Stimulated activated CD8-positive, alpha-beta memory T cell treated with anti-CD3 and anti-CD28 coated beads, Interleukin-7, amount 100 ng/mL, for 1 hour (primary cell): ENCODE data around the gene C3.
"Not testable (repeated sequence)": the region's sequence is repeated elsewhere in the genome, so short reads cannot be mapped to it uniquely, and the experiment has no call there.

Experiments used
- DNase-seq, 2 donors: peaks; one replicate each; pipeline ENCODE4 v3.0.0-alpha.2; 2020; ENCODE audit warnings: low read depth in 2 of 2

The C3 gene

DNA sequence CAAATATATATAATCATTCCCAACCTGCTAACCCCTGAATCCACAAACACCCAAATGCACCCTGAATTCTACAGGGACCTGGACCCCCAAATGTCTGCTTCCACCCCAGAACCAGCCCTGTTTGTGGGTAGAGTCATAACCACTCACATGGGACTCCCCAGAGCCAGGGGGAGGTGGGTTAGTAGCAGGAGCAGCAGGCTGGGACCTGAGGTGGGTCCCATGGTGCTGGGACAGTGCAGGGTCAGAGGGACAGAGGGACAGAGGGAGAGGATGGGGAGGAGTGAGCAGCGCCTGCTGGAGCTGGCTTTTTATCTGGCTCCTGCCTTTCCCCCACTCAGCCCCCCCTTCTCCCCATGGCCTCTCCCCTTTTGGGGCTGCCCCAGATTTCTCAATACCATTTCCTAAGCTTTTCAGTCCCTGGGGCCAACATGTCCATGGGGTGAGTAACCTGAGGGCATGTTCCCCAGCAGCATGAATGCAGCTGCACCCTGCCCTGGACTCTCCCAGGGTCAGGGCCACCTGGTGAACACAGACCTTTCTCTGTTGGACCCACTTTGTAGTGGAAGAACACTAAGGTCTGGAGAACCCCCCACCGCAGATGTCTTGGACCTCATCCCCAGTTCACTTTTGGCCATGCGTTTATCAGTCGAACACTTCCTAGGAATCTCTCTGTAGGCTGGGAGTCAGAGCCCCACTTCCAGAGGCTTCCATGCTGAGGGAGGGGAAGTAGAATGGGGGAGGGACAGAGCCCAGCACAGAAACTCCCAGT lies at the start of gene C3:
C3 (minus strand) TSS at position 282 of the 769 bp plus-strand sequence; CDS start at position 221, 61 bp downstream.
- no peak for DNase-seq

DNA sequence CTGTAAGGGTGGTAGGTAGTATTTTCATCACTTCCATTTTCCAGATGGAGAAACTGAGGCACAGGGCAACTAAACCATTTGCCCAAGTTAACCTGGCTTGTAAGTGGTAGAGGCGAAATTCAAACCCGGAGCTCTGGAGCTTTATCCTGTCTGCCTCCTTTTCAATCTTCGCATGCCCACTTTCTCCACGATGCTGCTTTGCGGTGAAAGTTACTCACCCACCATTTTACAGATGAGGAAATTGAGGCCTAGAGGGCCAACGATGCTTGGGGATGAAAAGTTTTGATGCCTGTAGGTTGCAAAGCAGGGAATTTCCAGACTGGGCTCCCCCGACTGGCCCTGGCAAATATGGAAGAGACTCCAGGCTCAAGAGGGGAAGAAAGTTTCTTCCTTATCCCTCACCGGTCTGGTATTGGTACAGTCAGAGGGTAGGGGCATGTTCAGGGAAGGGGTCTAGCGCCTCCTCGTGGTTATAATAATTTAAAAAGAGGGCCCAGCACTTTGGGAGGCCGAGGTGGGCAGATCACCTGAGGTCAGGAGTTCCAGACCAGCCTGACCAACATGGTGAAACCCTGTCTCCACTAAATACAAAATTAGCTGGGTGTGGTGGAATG lies 48.7 kb upstream of the C3 start:
- no peak for DNase-seq

DNA sequence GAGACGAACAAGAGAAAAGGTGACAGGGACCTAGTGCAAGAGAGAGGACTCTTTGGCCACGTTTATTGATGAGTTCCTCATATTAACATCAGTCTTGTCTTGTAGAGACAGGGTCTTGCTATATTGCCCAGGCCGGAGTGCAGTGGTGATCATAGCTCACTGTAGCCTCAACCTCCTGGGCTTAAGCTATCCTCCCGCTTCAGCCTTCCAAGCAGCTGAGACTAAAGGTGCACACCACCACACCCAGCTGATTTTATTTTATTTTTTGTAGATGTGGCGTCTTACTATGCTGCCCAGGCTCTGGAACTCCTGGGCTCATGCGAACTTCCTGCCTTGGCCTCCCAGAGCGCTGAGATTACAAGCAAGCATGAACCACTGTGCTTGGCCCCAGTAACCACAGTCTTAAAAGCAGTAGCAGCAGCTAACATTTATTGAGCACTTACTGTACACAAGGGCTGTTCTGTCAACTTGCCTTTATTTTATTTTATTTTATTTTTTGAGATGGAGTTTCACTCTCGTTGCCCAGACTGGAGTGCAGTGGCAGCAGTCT lies 47.9 kb upstream of the C3 start:
- DNase-seq: no peak

DNA sequence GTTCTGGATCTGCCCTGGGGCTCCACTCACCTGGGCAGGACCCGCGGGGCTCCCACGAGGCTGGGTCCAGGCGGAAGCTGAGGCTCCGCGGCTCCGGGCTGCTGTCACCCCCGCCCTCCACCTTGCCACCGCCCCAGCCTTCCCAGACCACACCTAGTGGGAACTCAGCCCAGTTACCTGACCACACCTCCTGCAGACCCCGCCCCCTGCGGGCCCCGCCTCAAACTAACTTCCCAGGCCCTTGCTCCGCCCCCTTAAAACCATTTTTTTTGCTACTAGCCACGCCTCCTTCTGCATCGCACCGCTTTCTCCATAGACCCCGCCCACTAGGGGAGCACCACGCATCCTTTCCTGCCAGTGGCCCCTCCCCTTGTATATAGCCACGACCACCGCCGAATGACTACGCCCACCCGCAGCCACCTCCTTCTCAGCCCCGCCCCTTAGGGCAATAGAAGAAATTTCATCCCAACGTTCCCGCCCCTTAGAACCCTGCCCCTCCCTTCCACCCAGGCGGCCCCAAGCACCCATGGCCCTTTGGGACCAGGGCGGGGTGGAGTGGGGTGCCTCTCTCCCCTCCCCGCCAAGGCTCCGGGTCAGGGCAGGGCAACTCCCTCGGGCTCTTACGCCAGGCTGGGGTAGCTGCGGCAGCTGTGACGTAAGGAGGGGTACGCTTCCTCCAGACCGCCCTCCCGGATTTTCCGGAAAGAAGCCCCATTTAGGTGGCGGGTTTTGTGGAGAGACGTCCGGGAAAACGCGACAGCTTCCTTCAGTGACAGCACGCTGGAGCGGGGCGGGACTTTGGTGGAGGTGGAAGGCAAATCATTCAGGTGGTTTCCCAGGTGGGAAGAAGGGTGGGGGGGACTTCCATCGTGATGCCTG lies 47.1 kb upstream of the C3 start, which contains the start of gene SH2D3A:
SH2D3A (minus strand) TSS at position 79 of the 879 bp plus-strand sequence. CDS start 3,687 bp downstream, outside the sequence.
- DNase-seq: peak; percentile 85 to 88

DNA sequence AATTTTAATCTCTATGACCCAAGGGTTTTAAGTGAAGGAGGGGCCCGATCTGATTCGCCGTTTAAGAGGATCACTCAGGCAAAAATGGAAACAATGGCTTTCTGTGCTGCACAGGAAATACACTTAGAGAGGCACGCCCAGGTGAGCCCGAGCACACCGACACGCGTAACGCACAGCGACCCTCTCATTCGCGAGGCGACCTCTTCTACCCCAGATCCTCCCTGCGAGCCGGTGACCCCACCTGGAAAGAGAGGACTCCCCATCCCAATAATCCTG lies 46.6 kb upstream of the C3 start:
- DNase-seq: peak in 1 of 2 donors; percentile 27

DNA sequence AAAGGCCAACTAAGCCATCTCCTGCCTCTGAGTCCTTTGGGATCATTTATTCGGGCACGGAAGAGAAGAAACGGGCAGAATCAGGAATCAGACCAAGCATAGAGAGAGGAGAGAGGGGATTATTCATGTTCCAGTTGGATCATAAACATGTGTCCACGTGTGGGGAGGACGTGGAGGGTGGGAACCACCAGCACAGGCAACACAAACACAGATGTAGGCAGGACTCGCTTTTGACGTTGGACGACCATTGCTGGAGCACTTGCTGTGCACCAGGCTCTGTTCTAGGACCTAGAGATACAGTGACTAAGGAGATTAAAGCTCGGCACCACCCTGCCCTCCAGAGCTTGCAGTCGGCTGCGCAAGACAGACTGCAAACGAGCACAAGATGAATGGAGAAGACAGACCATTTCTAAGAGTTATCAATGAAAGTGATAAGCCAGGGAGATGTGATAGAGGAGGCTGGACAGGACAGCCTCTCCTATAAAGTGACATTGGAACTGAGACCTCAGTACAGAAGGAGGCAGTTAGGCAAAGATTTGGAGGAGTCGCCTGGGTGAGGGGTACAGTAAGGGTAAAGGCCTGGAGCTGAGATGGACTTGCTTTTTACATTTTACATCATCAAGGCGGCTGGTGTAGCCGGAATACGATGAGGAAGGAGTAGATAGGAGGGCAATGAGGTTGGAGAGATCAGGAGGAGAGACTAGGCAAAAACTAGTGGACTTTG lies 46.1 kb upstream of the C3 start:
- no peak for DNase-seq

DNA sequence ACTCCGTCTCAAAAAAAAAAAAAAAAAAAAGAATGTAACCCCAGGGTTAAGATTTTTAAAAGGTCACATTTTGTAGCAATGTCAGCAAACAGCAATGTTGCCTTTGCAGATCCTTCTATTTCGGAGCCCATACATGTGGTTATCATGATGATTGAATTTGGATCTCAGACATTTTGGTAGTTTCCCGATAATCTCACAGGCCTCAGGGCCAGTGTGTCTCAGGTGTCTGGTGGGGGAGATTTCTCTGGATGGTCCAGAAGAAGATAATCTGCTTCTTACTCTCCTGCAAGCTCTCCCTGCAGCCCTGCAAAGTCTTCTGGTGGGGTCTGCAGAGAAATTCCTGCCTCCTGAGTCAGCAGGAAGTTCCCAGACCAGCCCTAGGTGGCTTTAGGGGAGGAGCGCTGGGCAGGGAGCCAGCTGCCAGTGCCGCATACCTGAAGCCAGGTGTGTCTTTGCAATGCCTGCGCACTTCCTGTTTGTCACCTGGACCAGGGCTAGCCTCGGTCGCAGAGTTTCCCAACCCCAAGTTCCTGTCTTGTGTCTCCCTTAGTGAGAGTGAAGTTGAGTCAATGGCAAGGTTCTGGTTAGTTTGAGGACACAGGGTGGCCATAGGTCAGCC lies 45.4 kb upstream of the C3 start:
- no peak for DNase-seq

DNA sequence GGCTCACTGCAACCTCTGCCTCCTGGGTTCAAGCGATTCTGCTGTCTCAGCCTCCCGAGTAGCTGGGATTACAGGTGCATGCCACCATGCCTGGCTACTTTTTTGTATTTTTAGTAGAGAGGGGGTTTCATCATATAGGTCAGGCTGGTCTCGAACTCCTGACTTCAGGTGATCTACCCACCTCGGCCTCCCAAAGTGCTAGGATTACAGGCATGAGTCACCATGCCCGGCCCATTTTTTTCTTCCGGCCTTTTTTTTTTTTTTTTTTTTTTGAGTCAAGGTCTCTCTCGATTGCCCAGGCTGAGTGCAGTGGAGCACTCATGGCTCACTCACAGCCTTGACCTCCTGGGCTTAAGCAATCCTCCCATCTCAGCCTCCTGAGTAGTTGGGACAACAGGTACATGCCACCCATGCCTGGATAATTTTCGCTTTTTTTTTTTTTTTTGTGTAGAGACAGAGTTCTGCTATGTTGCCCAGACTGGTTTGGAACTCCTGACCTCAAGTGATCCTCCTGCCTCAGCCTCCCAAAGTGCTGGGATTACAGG lies 41.9 kb upstream of the C3 start:
- not testable (repeated sequence) for DNase-seq

DNA sequence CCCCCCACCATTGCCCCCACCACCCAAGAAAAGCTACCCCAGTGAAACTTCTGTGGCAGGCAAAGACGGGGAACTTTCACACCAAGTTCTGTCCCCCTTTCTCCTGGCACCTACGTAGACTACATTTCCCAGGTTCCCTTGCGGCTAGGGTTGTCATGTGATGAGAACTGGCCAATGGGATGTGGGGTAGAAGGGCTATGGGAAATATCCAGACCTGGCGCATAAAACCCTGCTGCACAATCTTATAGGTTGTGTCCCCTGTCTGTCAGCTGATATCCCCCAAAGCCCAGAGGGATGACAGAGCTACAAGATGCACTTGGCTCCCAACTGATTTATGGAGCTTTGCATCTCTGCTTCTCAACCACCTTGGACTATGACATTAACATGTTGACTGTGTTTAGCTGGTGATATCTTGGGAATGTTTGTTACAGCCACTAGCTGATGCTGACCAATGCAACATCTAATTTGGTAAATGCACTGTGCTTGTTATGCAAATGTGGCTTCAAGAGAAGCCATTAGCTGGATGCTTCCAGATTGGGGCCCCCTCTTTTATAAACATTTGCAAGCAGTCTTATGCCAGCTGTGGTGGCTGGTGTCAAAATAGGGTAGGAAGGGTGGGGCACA lies 40.7 kb upstream of the C3 start:
- no peak for DNase-seq

DNA sequence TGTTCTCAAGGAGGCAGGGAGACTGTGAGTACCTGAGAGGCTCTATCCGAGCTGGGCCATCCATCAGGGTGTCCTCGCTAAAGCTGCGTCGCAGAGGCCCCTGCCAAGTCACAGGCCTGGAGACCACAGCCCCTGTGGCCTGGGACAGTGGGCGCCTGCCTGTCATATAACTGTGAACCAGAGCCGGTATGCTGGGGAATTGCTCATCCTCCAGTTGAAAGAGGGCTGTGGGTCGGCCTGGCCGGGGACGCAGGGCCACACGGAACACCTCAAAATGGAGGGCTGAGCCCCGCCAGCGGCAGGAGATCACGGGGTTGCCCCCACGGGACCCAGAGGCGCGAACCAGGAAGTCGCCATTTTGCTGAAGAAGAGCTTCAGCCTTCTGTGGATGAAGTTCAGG lies 40.2 kb upstream of the C3 start:
- no peak for DNase-seq

DNA sequence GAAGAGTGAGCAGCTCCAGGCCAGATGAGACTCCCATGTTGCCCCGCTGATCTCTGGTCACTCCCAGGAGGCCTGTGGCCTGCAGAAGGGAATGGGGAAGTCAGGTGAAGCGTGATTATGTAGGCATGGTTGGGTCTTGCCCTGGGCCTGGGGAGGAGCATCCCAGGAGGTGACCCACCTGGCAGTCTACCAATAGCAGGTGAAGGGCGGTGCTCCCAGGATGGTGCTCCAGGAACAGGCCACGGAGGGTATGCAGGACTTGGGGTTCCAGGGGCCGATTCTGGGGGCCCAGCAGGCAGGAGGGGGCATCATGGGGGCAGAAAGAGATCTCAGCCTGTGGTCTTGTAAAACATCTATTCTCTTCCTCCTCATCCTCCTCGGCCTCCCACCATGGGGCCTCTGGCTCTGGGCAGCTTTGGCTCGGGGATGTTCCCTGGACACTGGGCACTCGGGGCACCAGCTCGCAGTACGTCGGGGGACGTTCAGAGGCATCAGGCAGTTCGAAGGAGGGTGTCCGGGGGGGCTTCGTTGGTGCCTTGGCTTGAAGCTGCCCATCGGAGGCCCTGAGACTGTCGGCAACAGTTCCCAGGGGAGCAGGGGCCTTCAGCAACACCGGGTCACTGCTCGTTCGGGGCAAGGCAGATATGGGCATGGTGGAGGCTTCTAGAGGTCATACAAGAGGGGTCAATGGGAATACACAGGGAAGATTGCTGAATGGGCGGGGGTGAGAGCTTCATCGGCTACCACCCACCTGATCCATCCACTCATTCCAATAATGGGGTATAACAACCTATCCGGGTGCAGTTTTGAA lies 34.4 kb upstream of the C3 start:
- no peak for DNase-seq

DNA sequence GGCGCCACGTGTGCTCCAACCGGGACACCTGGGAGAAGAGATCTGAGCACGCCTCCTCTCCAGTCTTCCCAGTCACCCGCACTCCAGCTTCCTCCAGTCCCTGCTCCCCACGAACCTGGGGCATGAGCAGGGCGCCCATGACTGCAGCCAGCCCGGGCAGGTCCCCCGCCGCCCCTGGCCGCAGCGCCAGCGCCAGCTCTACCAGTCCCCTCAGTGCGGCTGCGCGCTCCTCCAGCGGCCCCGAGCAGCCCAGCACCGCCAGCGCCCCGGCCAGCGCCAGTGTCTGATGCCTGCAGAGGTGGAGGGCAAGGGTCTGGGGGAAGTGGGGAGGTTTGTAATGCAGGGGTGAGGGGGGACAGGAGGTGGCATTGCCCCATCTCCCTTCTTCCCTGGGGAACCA lies 33.7 kb upstream of the C3 start:
- no peak for DNase-seq

DNA sequence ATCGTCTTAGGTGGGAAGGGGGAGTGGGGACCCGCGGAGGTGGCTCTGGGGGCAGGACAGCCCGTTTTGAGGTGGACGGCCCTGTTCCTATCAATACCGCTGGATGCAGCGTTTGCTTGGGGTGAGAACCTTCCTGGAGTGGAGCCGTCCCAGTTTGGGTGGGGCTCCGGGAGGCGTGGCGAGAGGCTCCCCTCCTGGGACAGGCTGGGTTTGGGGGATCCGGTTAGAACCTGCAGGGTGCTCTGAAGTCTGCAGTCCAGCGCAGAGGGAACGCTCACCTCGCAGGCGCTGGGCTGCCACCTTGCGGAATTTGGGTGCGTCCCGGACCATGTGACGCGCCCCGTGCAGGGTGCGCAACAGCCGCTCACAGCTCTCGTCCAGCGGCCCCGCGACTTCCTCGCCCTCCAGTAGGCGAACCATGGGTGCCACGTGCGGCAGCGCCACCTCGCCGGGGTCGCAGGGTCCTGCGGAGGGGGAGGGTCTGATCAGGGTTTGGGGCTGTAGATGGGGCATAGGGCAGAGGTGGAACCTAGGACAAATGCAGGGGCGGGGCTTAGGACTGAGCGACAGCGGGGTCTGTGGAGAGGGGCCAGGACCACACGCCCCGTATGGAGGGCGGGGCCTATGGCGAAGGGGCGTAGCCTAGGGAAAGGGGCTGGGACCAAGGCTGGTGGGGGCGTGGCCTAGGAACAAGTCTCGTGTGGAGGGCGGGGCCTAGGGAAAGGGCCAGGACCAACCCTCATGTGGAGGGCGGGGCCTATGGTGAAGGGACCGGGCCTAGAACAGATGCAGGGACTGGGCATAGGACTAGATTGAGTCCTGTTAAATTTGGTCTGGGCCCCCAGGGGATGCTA lies 33.0 kb upstream of the C3 start:
- DNase-seq: no peak

DNA sequence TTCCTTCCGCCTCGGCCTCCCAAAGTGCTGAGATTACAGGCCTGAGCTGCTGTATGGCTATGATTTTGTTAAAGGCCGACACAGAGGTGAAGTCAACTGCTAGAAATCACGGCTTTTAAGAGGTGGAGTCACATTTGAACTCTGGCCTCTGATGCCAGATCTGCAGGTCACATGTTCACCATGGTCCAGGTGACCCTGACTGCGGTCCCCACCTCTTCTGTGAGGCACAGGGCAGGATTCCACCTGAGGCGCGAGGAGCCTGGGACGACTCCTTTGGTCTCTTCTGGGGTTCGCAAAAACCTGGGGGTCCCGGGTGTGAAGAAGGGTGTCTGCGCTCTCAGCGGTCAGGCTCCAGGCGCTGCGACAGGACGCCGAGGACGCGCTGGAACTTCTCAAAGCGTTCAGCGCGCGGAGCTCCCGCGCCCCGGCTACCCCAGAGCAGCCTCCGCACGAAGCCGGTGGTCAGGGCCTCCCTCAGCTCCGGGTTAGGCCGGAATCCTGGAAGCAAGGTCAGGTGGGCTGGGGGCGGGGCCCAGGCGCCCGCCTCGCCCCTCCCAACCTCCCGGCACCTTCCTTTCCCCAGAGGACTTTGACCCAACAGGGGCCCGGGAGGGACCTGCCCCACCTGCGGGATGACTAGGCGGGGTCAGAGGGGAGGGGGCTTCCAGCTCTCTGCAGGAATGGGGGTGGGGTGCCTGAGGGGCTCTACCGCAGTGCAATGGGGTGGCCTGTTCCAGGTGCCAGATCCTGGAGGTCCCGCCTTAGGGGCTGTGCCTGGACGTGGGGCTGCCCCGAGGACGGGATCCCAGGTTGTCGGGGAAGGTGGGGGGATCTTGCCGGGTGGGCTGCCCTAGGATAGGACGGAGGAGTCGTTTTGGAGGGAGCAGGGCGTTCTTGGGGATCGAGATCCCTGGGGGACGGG lies 32.1 kb upstream of the C3 start:
- DNase-seq: no peak

DNA sequence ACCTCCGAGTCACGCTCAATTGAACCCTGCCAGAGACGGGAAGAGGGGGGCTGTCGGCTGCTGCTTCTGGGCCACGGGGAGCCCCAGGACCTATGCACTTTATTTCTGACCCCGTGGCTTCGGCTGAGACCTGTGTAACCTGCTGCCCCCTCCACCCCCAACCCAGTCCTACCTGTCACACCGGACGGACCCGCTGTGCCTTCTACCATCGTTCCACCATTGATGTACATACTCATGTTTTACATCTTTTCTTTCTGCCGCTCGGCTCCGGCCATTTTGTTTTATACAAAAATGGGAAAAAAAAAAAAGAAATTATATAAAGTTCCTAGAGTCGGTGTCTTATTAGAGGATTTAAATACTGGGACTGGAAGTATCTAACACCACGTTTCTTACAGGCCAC lies 30.7 kb upstream of the C3 start:
- DNase-seq: no peak

DNA sequence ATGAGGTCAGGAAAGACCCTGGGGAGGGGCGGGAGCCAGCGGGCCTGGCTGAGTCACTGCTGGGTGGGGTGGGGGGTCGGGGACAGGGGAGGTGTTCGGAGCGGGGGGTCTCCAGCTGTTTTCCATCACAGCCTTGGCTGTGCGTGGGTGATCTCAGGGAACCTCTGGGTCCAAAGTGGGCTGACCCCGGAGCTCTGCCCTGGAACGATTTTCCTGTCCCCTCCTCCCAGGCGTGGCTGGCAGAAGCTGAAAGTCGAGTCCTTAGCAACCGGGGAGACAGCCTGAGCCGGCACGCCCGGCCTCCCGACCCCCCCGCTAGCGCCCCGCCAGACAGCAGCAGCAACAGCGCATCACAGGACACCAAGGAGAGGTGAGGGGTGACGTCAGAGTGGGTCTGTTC lies 29.6 kb upstream of the C3 start:
- DNase-seq: no peak

DNA sequence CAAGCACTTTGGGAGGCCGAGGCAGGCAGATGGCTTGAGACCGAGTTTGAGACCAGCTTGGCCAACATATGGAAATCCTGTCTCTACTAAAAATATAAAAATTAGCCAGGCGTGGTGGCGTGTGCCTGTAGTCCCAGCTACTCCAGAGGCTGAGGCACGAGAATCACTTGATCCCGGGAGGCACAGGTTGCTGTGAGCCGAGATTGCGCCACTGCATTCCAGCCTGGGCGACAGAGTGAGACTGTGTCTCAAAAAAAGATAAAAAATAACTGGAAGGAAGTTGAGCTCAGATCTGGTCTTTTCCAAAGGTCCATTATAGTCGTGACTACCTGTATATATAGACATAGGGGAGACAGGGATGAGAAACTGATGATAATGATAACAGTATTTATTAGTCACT lies 28.1 kb upstream of the C3 start:
- not testable (repeated sequence) for DNase-seq

DNA sequence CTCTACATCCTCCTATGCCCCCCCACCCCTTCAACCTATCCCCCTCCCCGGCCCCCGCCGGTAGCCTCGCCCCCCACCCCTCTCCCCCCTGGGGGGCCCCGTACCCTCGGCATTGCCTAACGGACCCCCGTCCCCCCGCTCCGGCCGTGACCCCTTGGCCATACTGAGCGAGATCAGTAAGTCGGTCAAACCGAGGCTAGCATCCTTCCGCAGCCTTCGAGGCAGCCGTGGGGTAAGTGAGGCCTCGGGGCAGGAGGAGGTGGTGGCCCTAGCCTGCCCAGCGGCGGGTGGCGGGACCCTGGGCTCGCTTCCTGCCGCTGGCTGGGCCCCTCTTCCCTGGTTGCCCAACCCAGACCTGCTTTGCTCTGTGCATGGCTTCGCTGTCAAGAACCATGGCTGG lies 25.5 kb upstream of the C3 start:
- DNase-seq: no peak
